ENCODE measurements around the gene ANGPT4.
"Not testable (repeated sequence)": the region's sequence is repeated elsewhere in the genome, so short reads cannot be mapped to it uniquely, and the experiment has no call there.

Gene ANGPT4

GRCh38 chr20:906001-906520 is 10.1 kb downstream of the ANGPT4 start:
- POLR2A ChIA-PET = no interaction called here

GRCh38 chr20:905396-905961 is 10.7 kb downstream of the ANGPT4 start:
- H3K4me3 ChIP-seq (ENCODE audit: low read depth, low read length) = no peak overlapping the region
- ChIA-PET POLR2A (no interaction called here), CTCF (interaction anchor here (1.8 kb wide), 1 partner anchor 51 kb away, joined by 6 read pairs; no protein-coding TSS in a partner anchor)
- no peak for TF ChIP-seq CTCF (IDR thresholded peaks at IDR 0.05; ENCODE audit: insufficient read depth, low read length, missing control alignments)
- no peak for DNase-seq (ENCODE audit: low read depth, low spot score)

More at GRCh38 chr20:906001-906520, 10.1 kb downstream of the ANGPT4 start:
- CTCF ChIA-PET = interaction anchor here (1.8 kb wide), 1 partner anchor 51 kb away, joined by 6 read pairs; no protein-coding TSS in a partner anchor
- no peak overlapping the region for H3K4me3 ChIP-seq (ENCODE audit: low read depth, low read length)
- no peak for TF ChIP-seq CTCF (IDR thresholded peaks at IDR 0.05; ENCODE audit: insufficient read depth, low read length, missing control alignments)
- no peak for DNase-seq (ENCODE audit: low read depth, low spot score)

GRCh38 chr20:904039-904545 is 12.0 kb downstream of the ANGPT4 start:
- no peak for DNase-seq (ENCODE audit: low read depth, low spot score)
- POLR2A ChIA-PET = no interaction called here
- H3K4me3 ChIP-seq (ENCODE audit: low read depth, low read length) = no peak overlapping the region
- CTCF ChIA-PET = interaction anchor here (1.8 kb wide), 1 partner anchor 53 kb away, joined by 6 read pairs; no protein-coding TSS in a partner anchor
- TF ChIP-seq CTCF (IDR thresholded peaks at IDR 0.05; ENCODE audit: insufficient read depth, low read length, missing control alignments) = no peak

- CTCF ChIA-PET; H3K4me3 ChIP-seq (ENCODE audit: low read depth, low read length); POLR2A ChIA-PET: not testable (repeated sequence)
Observed at GRCh38 chr20:897436-897835, 18.7 kb downstream of the ANGPT4 start.

GRCh38 chr20:896501-897025 is 19.6 kb downstream of the ANGPT4 start:
- ChIA-PET CTCF (no interaction called here), POLR2A (no interaction called here)
- TF ChIP-seq CTCF (IDR thresholded peaks at IDR 0.05; ENCODE audit: insufficient read depth, low read length, missing control alignments) = no peak
- no peak overlapping the region for H3K4me3 ChIP-seq (ENCODE audit: low read depth, low read length)
- DNase-seq (ENCODE audit: low read depth, low spot score) = no peak

More at GRCh38 chr20:897436-897835, 18.7 kb downstream of the ANGPT4 start:
- not testable (repeated sequence) for DNase-seq (ENCODE audit: low read depth, low spot score)

- POLR2A ChIA-PET; DNase-seq (ENCODE audit: low read depth, low spot score); H3K4me3 ChIP-seq (ENCODE audit: low read depth, low read length); CTCF ChIA-PET: not testable (repeated sequence)
Observed at GRCh38 chr20:892371-892770, 23.8 kb downstream of the ANGPT4 start.

GRCh38 chr20:891706-892080 is 24.4 kb downstream of the ANGPT4 start:
- H3K4me3 ChIP-seq (ENCODE audit: low read depth, low read length) = no peak overlapping the region
- no peak for TF ChIP-seq CTCF (IDR thresholded peaks at IDR 0.05; ENCODE audit: insufficient read depth, low read length, missing control alignments)
- no peak for DNase-seq (ENCODE audit: low read depth, low spot score)
- ChIA-PET CTCF (no interaction called here), POLR2A (no interaction called here)
